ENCODE data around the gene PSPC1. TPM values are rescaled to one million over a fixed set of nuclear protein-coding genes. Genes with fewer than 3 reads are reported as not detected.
"Not testable (repeated sequence)": the region's sequence is repeated elsewhere in the genome, so short reads cannot be mapped to it uniquely, and the experiment has no call there.

Gene PSPC1
- total RNA-seq, 2 experiments from 2014 or later = 81.6 to 101 TPM

DNA sequence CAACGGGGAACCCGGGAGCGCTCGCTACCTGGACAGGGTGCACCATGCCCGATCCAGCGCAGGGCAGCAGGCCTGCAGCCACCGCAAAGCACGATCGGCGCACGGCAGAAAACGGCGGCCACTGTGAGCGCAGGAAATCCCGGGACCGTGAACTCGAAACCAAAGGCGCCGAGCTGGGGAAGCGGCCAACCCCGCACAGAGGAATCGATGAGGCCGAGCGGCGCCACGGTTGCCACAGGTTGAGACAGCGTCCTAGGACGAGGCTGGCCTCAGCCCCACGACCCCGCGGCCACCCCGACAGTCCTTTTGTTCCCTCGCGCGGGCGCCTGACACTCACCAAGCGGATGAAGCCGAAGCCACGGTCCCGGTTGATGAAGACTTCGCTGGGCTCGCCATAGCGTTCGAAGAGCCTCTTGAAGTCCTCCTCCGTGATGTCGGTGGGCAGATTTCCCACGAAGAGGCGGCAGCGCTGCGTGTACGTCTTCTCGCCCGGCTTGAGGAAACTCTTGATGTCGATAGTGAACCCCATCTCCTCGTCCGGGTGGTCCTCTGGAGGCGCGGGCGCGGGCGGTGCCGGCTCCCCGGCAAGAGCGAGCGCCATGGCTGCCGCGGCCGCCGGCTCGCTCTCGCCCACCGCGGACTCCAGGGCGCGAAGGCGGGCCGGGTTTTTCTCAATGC is 557 bp downstream of the PSPC1 start:
- peak; percentile 74 for DNase-seq
- no peaks in the 10 kb centered on the region for H3K27me3 Mint-ChIP-seq
- peak overlapping the region; percentile 100 for H3K27ac Mint-ChIP-seq
- H3K4me3 Mint-ChIP-seq = peak overlapping the region; percentile 97
- H3K36me3 Mint-ChIP-seq = peaks cover 16% of the 10 kb centered on the region
- no peaks in the 10 kb centered on the region for H3K9me3 Mint-ChIP-seq (ENCODE audit: low read depth)
- CTCF ChIA-PET = interaction anchor here (0.9 to 1.9 kb wide), 6 partner anchors 10 to 175 kb away, joined by 3 to 5 read pairs (median 4); no protein-coding TSS in a partner anchor
- peaks cover 10% of the 10 kb centered on the region for H3K4me1 Mint-ChIP-seq
- ATAC-seq = peak; percentile 53

DNA sequence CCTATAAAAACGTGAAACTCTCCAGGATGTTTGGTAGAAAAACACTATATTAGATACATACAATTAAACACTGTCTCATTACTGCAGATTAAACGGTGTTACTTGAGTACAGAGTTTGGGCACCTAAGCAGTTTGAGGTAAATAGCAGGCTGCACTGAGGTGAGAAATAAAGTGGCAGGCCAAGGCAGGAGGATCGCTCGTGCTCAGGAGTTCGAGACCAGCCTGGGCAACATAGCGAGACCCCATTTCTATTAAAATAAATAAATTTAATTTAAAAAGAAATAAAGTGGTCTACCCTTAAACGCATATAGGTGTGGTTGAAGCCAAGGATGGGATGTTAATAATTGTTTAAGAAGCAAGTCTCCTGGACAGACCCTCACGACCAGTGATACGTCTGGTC is 1.2 kb downstream of the PSPC1 start:
- peaks cover 10% of the 10 kb centered on the region for H3K4me1 Mint-ChIP-seq
- H3K27me3 Mint-ChIP-seq = no peaks in the 10 kb centered on the region
- H3K4me3 Mint-ChIP-seq = peak overlapping the region; percentile 97
- H3K36me3 Mint-ChIP-seq = peaks cover 16% of the 10 kb centered on the region
- peak; percentile 46 for DNase-seq
- H3K9me3 Mint-ChIP-seq (ENCODE audit: low read depth) = no peaks in the 10 kb centered on the region
- H3K27ac Mint-ChIP-seq = peak overlapping the region; percentile 100
- no peak for ATAC-seq
- CTCF ChIA-PET = interaction anchor here (0.6 to 1.2 kb wide), 3 partner anchors 33 to 161 kb away, joined by 3 read pairs; no protein-coding TSS in a partner anchor

DNA sequence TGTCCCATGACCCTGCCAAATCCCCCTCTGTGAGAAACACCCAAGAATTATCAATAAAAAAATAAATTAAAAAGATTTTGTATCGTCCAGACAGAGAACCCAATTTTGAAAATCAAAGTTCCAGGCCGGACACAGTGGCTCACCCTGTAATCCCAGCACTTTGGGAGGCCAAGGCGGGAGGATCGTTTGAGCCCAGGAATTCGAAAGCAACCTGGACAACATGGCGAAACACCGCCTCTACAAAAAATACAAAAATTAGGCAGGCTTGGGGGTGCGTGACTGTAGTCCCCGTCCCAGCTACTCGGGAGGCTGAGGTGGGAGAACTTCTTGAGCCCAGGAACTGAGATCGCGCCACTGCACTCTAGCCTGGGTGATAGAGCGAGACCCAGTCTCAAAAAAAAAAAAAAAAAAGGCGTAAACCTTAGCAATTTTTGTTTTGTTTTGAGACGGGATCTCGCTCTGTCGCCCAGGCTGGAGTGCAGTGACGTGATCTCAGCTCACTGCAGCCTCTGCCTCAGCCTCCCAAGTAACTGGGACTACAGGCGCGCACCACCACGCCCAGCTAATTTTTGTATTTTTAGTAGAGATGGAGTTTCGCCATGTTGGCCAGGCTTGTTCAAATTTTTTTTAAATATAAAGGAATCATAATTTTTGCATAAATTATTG is 1.9 kb downstream of the PSPC1 start:
- H3K36me3 Mint-ChIP-seq = peaks cover 19% of the 10 kb centered on the region
- peak overlapping the region; percentile 100 for H3K27ac Mint-ChIP-seq
- not testable (repeated sequence) for H3K9me3 Mint-ChIP-seq (ENCODE audit: low read depth); ATAC-seq; H3K27me3 Mint-ChIP-seq
- peaks cover 14% of the 10 kb centered on the region for H3K4me1 Mint-ChIP-seq
- peak; percentile 58 for DNase-seq
- peak overlapping the region; percentile 97 for H3K4me3 Mint-ChIP-seq
- CTCF ChIA-PET = interaction anchor here (0.6 to 1.1 kb wide), 3 partner anchors 66 to 161 kb away, joined by 3 read pairs; no protein-coding TSS in a partner anchor

DNA sequence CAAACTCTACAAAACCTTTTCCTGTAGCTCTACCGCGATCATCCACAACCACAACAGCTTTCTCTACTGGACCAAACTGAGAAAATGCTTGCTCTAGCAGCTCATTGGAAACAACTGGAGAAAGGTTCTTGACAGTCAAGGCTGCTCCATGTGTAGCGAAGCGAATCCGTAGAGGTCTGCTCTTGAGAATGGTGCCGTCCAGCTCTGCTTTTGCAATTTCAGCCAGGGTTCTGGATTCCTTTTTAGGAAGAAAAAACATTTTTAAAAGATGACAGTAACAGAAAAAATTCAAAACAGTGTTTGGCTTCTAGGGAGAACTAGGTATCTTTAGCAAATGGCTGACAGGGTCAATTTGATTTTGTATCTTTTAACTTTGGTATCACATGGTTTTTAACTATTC is 10.4 kb downstream of the PSPC1 start:
- Mint-ChIP-seq H3K4me3 (no peak overlapping the region), H3K4me1 (peaks cover 40% of the 10 kb centered on the region), H3K9me3 (ENCODE audit: low read depth) (no peaks in the 10 kb centered on the region), H3K27me3 (no peaks in the 10 kb centered on the region), H3K27ac (peak overlapping the region; percentile 50), H3K36me3 (peaks cover 51% of the 10 kb centered on the region)
- no peak for DNase-seq
- no peak for ATAC-seq
- CTCF ChIA-PET = no interaction called here

DNA sequence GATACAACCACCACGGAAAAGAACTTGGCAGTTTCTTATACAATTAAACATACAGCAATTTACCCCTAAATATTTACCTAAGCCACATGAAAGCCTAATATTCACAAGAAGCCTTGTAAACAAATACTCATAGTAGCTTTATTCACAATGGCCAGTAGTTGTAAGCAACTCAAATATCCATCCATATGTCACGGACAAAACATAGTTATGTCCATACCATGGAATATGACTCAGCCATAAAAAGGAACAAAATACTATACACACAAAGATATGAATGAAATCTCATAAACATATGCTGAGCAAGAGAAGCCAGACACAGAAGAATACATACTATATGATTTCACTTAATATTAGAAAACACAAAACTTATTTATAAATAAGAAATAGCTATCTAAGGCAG is 12.9 kb downstream of the PSPC1 start:
- Mint-ChIP-seq H3K9me3 (ENCODE audit: low read depth) (no peaks in the 10 kb centered on the region), H3K4me1 (peaks cover 39% of the 10 kb centered on the region), H3K36me3 (peaks cover 57% of the 10 kb centered on the region), H3K27me3 (no peaks in the 10 kb centered on the region), H3K4me3 (no peak overlapping the region), H3K27ac (no peak overlapping the region)
- ATAC-seq (no peak), DNase-seq (no peak)
- CTCF ChIA-PET = interaction anchor here (1.5 kb wide), 1 partner anchor 13 kb away, joined by 5 read pairs; the partner anchor contains the start of gene PSPC1

DNA sequence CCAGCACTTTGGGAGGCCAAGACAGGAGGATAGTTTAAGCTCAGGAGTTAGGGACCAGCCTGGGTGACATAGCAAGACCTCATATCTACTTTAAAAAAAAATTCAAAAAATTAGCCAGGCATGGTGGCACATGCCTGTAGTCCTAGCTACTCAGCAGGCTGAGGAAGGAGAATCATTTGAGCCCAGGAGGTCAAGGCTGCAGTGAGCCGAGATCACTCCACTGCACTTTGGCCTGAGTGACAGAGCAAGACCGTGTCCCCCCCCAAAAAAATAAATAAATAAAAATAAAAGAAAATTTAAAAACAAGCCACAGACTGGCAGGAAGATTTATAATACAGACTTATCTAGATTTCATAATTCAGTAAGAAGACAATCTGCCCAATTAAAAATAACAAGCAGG is 14.8 kb downstream of the PSPC1 start:
- H3K9me3 Mint-ChIP-seq (ENCODE audit: low read depth) = no peaks in the 10 kb centered on the region
- no peak overlapping the region for H3K4me3 Mint-ChIP-seq
- no peak for ATAC-seq
- H3K27me3 Mint-ChIP-seq = no peaks in the 10 kb centered on the region
- H3K27ac Mint-ChIP-seq = peak overlapping the region; percentile 36
- peaks cover 46% of the 10 kb centered on the region for H3K4me1 Mint-ChIP-seq
- no peak for DNase-seq
- peaks cover 64% of the 10 kb centered on the region for H3K36me3 Mint-ChIP-seq
- CTCF ChIA-PET = no interaction called here

DNA sequence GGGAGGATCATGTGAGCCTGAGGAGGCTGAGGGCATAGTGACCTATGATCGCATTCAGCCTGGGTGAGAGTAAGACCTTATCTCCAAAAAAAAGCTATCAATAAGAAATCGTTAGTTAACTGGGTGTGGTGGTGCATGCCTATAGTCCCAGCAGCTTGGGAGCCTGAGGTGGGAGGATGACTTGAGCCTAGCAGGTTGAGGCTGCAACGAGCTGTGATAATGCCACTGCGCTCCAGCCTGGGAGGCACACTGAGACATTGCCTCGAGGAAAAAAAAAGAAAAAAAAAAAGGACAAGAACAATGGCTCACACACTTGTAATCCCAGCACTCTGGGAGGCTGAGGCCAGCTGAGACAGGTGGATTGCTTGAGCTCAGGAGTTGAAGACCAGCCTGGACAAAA is 16.2 kb downstream of the PSPC1 start:
- Mint-ChIP-seq H3K9me3 (ENCODE audit: low read depth) (no peaks in the 10 kb centered on the region), H3K27ac (no peak overlapping the region), H3K4me1 (peaks cover 48% of the 10 kb centered on the region), H3K27me3 (no peaks in the 10 kb centered on the region), H3K4me3 (no peak overlapping the region), H3K36me3 (peaks cover 63% of the 10 kb centered on the region)
- CTCF ChIA-PET = no interaction called here
- no peak for DNase-seq
- no peak for ATAC-seq

DNA sequence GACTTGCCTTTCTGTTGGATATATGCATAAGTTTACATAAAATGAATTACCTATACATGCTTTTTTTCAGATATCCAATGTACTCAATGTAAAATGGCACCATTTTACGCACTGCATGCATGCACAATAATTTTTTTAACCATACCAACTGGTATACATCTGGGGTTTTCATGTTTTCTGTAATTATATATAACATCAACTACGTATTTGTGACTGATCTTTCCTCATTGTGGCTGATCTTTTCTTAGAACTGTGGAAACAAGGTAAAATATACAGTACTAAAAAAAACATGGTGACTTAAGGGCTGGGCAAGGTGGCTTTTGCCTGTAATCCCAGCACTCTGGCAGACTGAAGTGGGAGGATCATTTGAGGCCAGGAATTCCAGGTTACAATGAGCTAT is 18.5 kb downstream of the PSPC1 start:
- Mint-ChIP-seq H3K36me3 (peaks cover 64% of the 10 kb centered on the region), H3K4me3 (no peak overlapping the region), H3K27ac (peak overlapping the region; percentile 69), H3K9me3 (ENCODE audit: low read depth) (no peaks in the 10 kb centered on the region), H3K4me1 (peaks cover 47% of the 10 kb centered on the region), H3K27me3 (no peaks in the 10 kb centered on the region)
- CTCF ChIA-PET = no interaction called here
- ATAC-seq (no peak), DNase-seq (no peak)

DNA sequence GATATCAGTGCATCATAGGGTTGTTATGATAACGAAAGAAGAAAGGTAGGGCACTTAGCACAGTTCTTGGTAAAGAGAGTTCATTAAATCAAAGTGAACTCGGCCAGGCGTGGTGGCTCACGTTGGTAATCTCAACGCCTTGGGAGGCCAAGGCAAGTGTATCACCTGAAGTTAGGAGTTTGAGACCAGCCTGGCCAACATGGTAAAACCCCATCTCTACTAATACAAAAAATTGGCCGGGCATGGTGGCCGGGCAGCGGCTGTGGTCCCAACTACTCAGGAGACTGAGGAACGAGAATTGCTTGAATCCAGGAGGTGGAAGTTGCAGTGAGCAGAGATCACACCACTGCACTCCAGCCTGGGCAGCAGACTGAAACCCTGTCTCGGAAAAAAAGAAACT is 19.1 kb downstream of the PSPC1 start:
- Mint-ChIP-seq H3K4me3 (no peak overlapping the region), H3K36me3 (peaks cover 70% of the 10 kb centered on the region), H3K9me3 (ENCODE audit: low read depth) (no peaks in the 10 kb centered on the region), H3K27ac (peak overlapping the region; percentile 28), H3K4me1 (peaks cover 47% of the 10 kb centered on the region), H3K27me3 (no peaks in the 10 kb centered on the region)
- no peak for DNase-seq
- no peak for ATAC-seq
- CTCF ChIA-PET = no interaction called here

DNA sequence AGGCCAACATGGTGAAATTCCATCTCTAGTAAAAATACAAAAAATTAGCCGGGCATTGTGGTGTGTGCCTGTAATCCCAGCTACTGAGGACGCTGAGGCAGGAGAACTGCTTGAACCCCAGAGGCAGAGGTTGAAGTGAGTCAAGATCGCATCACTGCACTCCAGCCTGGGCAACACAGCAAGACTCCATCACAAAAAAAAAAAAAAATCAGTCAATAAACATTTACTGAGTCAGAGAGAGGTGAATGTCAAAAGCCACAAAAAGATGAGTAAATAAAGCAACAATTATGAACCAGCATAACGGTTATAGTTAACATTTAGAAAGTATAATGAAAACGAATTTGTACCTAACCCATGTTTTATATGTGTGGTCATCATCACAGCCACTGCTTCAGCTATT is 23.1 kb downstream of the PSPC1 start:
- H3K36me3 Mint-ChIP-seq = peaks cover 71% of the 10 kb centered on the region
- CTCF ChIA-PET = no interaction called here
- no peaks in the 10 kb centered on the region for H3K9me3 Mint-ChIP-seq (ENCODE audit: low read depth)
- no peaks in the 10 kb centered on the region for H3K27me3 Mint-ChIP-seq
- peaks cover 32% of the 10 kb centered on the region for H3K4me1 Mint-ChIP-seq
- ATAC-seq (no peak), DNase-seq (no peak)
- H3K4me3 Mint-ChIP-seq = no peak overlapping the region
- no peak overlapping the region for H3K27ac Mint-ChIP-seq

DNA sequence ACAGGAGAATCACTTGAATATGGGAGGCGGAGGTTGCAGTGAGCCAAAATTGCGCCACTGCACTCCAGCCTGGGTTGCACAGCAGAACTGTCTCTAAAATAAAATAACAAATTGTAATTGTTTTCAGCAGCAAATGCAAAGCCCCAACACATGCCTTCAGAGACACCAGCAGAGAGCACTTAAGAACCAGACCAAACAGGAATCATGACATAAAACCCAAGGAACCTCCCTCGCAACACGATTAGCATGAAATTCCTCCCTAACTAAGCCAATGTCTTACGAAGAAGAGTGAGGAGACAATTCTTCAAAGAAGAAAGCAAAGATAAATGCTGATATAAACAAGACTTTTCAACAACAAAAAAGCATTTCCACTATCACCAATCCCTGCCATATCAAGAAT is 40.1 kb downstream of the PSPC1 start:
- CTCF ChIA-PET = no interaction called here
- no peak for ATAC-seq

DNA sequence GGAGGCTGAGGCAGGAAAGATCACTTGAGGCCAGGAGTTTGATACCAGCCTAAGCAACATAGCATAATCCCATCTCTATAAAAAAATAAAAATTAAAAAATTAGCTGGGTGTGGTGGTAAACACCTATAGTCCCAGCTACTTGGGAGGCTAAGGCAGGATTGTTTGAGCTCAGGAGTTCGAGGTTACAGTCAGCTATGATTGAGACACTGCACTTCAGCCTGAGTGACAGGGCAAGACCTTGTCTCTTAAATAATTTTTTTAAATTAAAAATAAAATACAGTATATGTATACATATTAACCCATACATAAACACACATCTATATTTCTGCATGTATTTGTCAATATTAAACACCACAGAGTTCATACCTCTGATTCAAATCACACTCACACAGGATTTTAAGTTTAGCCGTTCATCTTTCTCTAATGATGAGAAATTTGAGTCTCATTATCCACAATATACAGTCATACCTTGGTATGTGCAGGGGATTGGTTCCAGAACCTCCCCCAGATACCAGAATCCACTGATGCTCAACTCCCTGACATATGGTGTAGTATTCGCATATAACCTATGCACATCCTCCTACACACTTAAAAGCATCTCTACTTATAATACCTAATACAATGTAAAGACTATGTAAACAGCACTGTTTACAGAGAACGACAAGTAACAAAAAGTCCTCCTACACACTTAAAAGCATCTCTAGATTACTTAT is 44.7 kb downstream of the PSPC1 start:
- ATAC-seq = no peak
- CTCF ChIA-PET = interaction anchor here (0.6 kb wide), 1 partner anchor 307 kb away, joined by 4 read pairs; no protein-coding TSS in a partner anchor
- Mint-ChIP-seq H3K27me3 (no peaks in the 10 kb centered on the region), H3K4me3 (no peak overlapping the region), H3K36me3 (peaks cover 48% of the 10 kb centered on the region), H3K27ac (no peak overlapping the region), H3K9me3 (ENCODE audit: low read depth) (no peaks in the 10 kb centered on the region), H3K4me1 (peaks cover 11% of the 10 kb centered on the region)
- DNase-seq = no peak

More for the DNA sequence above, 40.1 kb downstream of the PSPC1 start:
- H3K4me3 Mint-ChIP-seq = no peak overlapping the region
- no peaks in the 10 kb centered on the region for H3K27me3 Mint-ChIP-seq
- no peak for DNase-seq
- no peak overlapping the region for H3K27ac Mint-ChIP-seq
- peaks cover 5% of the 10 kb centered on the region for H3K4me1 Mint-ChIP-seq
- H3K9me3 Mint-ChIP-seq (ENCODE audit: low read depth) = no peaks in the 10 kb centered on the region
- peaks cover 37% of the 10 kb centered on the region for H3K36me3 Mint-ChIP-seq

DNA sequence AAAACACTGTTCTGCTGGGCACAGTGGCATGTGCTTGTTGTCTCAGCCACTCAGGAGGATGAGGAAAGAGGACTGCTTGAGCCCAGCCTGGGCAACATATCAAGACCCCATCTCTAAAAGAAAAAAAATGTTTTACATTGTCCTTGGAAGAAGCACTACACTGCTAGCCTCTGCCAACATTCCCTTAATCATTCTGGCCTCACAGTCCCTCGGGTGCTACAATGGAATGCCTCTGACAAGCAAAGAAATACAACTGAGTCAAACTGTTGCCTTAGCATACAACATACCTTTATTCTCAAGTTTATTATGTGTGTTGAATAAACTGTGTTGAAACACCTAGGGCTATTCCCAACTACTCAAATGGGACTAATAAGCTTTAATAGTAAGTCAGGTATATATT is 56.1 kb downstream of the PSPC1 start:
- H3K27ac Mint-ChIP-seq = no peak overlapping the region
- no peaks in the 10 kb centered on the region for H3K27me3 Mint-ChIP-seq
- DNase-seq (no peak), ATAC-seq (no peak)
- H3K4me1 Mint-ChIP-seq = peaks cover 5% of the 10 kb centered on the region
- CTCF ChIA-PET = no interaction called here
- H3K4me3 Mint-ChIP-seq = no peak overlapping the region
- H3K36me3 Mint-ChIP-seq = peaks cover 44% of the 10 kb centered on the region
- no peaks in the 10 kb centered on the region for H3K9me3 Mint-ChIP-seq (ENCODE audit: low read depth)
